ENCODE data around the gene SENP3.
A peak's percentile ranks its signal among the peaks of the same experiment; 100 is the strongest.
"Not testable (repeated sequence)": the region's sequence is repeated elsewhere in the genome, so short reads cannot be mapped to it uniquely, and the experiment has no call there.

SENP3 gene

GRCh38 chr17:7597561-7597960 is 35.8 kb downstream of the SENP3 start:
- DNase-seq (ENCODE audit: low spot score), result not testable (repeated sequence)

- no peak for DNase-seq (ENCODE audit: low spot score)
These were observed 44.6 kb downstream of the SENP3 start for GRCh38 chr17:7606280-7606679.

- DNase-seq (ENCODE audit: low spot score), result no peak
These were observed 48.9 kb downstream of the SENP3 start for GRCh38 chr17:7610641-7611040.

GRCh38 chr17:7611635-7612293 is 50.0 kb downstream of the SENP3 start:
- DNase-seq (ENCODE audit: low spot score), result no peak

- no peak for DNase-seq (ENCODE audit: low spot score)
These were observed 50.5 kb downstream of the SENP3 start for GRCh38 chr17:7612294-7612640.

GRCh38 chr17:7613769-7614424 is 52.2 kb downstream of the SENP3 start:
- peak; percentile 18 for DNase-seq (ENCODE audit: low spot score)

GRCh38 chr17:7614425-7615264 is 52.9 kb downstream of the SENP3 start, which contains the start of gene FXR2:
Gene FXR2, minus strand, starts transcription at chr17:7614897. Its CDS starts 365 bp downstream, at chr17:7614532.
- peak; percentile 100 for DNase-seq (ENCODE audit: low spot score)

- no peak for DNase-seq (ENCODE audit: low spot score)
These were observed 53.6 kb downstream of the SENP3 start for GRCh38 chr17:7615265-7615747.

- no peak for DNase-seq (ENCODE audit: low spot score)
These were observed 56.9 kb downstream of the SENP3 start for GRCh38 chr17:7618608-7619007.

GRCh38 chr17:7620835-7621234 is 59.1 kb downstream of the SENP3 start:
- no peak for DNase-seq (ENCODE audit: low spot score)

Measured in kidney capillary endothelial cell (primary cell).